ENCODE measurements around the gene PPP3R1. TPM values are rescaled to one million over a fixed set of nuclear protein-coding genes. Genes with fewer than 3 reads are reported as not detected.

PPP3R1 gene, protein sequence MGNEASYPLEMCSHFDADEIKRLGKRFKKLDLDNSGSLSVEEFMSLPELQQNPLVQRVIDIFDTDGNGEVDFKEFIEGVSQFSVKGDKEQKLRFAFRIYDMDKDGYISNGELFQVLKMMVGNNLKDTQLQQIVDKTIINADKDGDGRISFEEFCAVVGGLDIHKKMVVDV
- 45.0 TPM for polyA plus RNA-seq (2013, experiment 1 of 2)
- polyA plus RNA-seq (2013, experiment 2 of 2), result 51.2 TPM

DNA sequence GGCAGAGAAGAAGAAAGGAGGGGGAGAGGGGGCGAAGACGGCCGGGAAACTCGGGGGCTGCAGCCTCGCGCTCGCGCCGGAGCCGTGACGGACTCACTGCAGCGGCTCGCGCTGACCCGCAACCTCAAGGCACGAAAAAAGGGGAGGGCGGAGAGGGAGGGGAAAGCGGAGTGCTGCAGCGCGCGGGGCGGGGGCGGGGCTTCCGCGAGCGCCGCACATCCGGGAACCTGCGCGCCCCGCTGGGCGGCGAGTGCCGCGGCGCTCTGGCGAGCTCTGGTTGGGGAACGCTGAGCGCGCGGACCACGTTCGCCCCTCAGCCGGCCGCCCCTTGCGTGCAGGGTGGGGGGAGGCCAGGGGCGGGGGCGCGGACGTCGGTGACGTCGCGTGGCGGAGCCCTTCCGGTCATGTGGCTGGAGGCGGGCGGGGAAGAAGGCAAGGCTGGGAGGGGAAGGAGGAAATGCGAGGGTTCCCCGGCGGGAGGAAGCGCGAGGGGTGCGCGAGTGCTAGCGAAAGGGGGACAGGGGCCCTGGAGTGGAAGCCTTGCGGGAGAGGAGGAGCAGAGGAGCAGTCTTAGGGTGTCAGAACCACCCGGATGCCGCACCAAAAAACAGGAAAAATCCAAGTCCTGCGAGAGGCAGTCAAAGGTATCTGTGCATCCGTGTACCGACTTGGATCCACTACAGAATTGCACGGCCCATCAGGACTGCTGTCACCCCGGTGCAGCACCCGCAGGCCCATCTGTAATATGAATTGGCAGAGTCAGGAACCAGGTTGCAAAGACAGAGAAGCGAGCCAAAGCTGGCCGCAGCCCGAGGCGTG is at the start of gene PPP3R1:
Gene PPP3R1 (minus strand): TSS at position 133 of the 819 bp plus-strand sequence. CDS start 405 bp downstream, outside the sequence.
- peak within 1 kb of the TSS; percentile 90 for H3K27ac ChIP-seq (ENCODE audit: low read depth, low read length, severe bottlenecking)
- no peaks in the 10 kb centered on the region for H3K9me3 ChIP-seq (ENCODE audit: control insufficient read depth, low read length)
- WGBS, 2 experiments (ENCODE audit: insufficient coverage in 2 of 2), result 0 to 1% methylated on average over 42 to 43 of the region's 79 CpGs
- H3K4me1 ChIP-seq (ENCODE audit: control insufficient read depth, insufficient read depth, low read length, poor library complexity, severe bottlenecking), result peaks cover 6% of the 10 kb centered on the region
- peaks cover 7% of the 10 kb centered on the region for H3K36me3 ChIP-seq (ENCODE audit: control insufficient read depth, insufficient read depth, low read length)
- H3K4me3 ChIP-seq (ENCODE audit: extremely low read depth, insufficient read depth, low read length, poor library complexity, severe bottlenecking), result peak within 1 kb of the TSS; percentile 89

- Histone ChIP-seq H3K9me3 (ENCODE audit: control insufficient read depth, low read length) (no peaks in the 10 kb centered on the region), H3K27ac (ENCODE audit: low read depth, low read length, severe bottlenecking) (no peak overlapping the region), H3K36me3 (ENCODE audit: control insufficient read depth, insufficient read depth, low read length) (no peaks in the 10 kb centered on the region), H3K4me1 (ENCODE audit: control insufficient read depth, insufficient read depth, low read length, poor library complexity, severe bottlenecking) (no peaks in the 10 kb centered on the region), H3K4me3 (ENCODE audit: extremely low read depth, insufficient read depth, low read length, poor library complexity, severe bottlenecking) (no peak overlapping the region)
These were observed 43.2 kb upstream of the PPP3R1 start for GRCh38 chr2:68295516-68295915.

GRCh38 chr2:68294913-68295312 is 42.6 kb upstream of the PPP3R1 start:
- Histone ChIP-seq H3K27ac (ENCODE audit: low read depth, low read length, severe bottlenecking) (no peak overlapping the region), H3K36me3 (ENCODE audit: control insufficient read depth, insufficient read depth, low read length) (no peaks in the 10 kb centered on the region), H3K4me1 (ENCODE audit: control insufficient read depth, insufficient read depth, low read length, poor library complexity, severe bottlenecking) (no peaks in the 10 kb centered on the region), H3K9me3 (ENCODE audit: control insufficient read depth, low read length) (no peaks in the 10 kb centered on the region), H3K4me3 (ENCODE audit: extremely low read depth, insufficient read depth, low read length, poor library complexity, severe bottlenecking) (no peak overlapping the region)
- whole genome bisulfite sequencing, 2 experiments (ENCODE audit: insufficient coverage in 2 of 2), result no CpG with 5 or more reads among the region's 2 CpGs

- Histone ChIP-seq H3K4me3 (ENCODE audit: extremely low read depth, insufficient read depth, low read length, poor library complexity, severe bottlenecking) (no peak overlapping the region), H3K4me1 (ENCODE audit: control insufficient read depth, insufficient read depth, low read length, poor library complexity, severe bottlenecking) (no peaks in the 10 kb centered on the region), H3K9me3 (ENCODE audit: control insufficient read depth, low read length) (no peaks in the 10 kb centered on the region), H3K36me3 (ENCODE audit: control insufficient read depth, insufficient read depth, low read length) (no peaks in the 10 kb centered on the region), H3K27ac (ENCODE audit: low read depth, low read length, severe bottlenecking) (no peak overlapping the region)
- no CpG with 5 or more reads among the region's 3 CpGs for WGBS, 2 experiments (ENCODE audit: insufficient coverage in 2 of 2)
These were observed 41.9 kb upstream of the PPP3R1 start for GRCh38 chr2:68294187-68294586.

GRCh38 chr2:68293755-68294154 is 41.4 kb upstream of the PPP3R1 start:
- no peak overlapping the region for H3K27ac ChIP-seq (ENCODE audit: low read depth, low read length, severe bottlenecking)
- no peaks in the 10 kb centered on the region for H3K9me3 ChIP-seq (ENCODE audit: control insufficient read depth, low read length)
- no peak overlapping the region for H3K4me3 ChIP-seq (ENCODE audit: extremely low read depth, insufficient read depth, low read length, poor library complexity, severe bottlenecking)
- H3K36me3 ChIP-seq (ENCODE audit: control insufficient read depth, insufficient read depth, low read length), result no peaks in the 10 kb centered on the region
- WGBS, 2 experiments (ENCODE audit: insufficient coverage in 2 of 2), result 89 to 93% methylated on average over 5 to 6 of the region's 6 CpGs
- H3K4me1 ChIP-seq (ENCODE audit: control insufficient read depth, insufficient read depth, low read length, poor library complexity, severe bottlenecking), result no peaks in the 10 kb centered on the region

DNA sequence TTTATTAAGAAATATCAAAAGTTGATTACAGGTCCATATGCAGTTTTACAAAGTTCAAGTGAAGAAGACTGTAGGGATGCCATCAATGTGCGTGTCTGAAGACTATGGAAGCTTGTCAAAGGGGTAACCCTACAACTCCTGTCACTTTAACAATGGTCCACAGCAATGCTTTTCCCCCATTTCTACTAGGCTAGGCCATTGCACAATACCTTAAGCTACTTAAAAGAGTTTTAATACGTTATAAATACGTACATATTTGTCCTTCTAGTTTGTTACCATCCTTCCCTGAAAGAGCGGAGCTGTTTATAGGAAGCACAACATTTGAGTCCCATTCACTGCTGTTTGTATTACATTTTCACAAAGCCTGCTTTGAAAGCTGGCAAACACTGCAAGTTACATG is 40.7 kb upstream of the PPP3R1 start:
- Histone ChIP-seq H3K27ac (ENCODE audit: low read depth, low read length, severe bottlenecking) (no peak overlapping the region), H3K4me1 (ENCODE audit: control insufficient read depth, insufficient read depth, low read length, poor library complexity, severe bottlenecking) (no peaks in the 10 kb centered on the region), H3K4me3 (ENCODE audit: extremely low read depth, insufficient read depth, low read length, poor library complexity, severe bottlenecking) (no peak overlapping the region), H3K36me3 (ENCODE audit: control insufficient read depth, insufficient read depth, low read length) (no peaks in the 10 kb centered on the region), H3K9me3 (ENCODE audit: control insufficient read depth, low read length) (no peaks in the 10 kb centered on the region)
- 80 to 93% methylated on average over 3 to 4 of the region's 4 CpGs for WGBS, 2 experiments (ENCODE audit: insufficient coverage in 2 of 2)

- H3K36me3 ChIP-seq (ENCODE audit: control insufficient read depth, insufficient read depth, low read length), result no peaks in the 10 kb centered on the region
- no peaks in the 10 kb centered on the region for H3K4me1 ChIP-seq (ENCODE audit: control insufficient read depth, insufficient read depth, low read length, poor library complexity, severe bottlenecking)
- no peaks in the 10 kb centered on the region for H3K9me3 ChIP-seq (ENCODE audit: control insufficient read depth, low read length)
- no peak overlapping the region for H3K4me3 ChIP-seq (ENCODE audit: extremely low read depth, insufficient read depth, low read length, poor library complexity, severe bottlenecking)
- no CpG with 5 or more reads among the region's 3 CpGs for WGBS, 2 experiments (ENCODE audit: insufficient coverage in 2 of 2)
- no peak overlapping the region for H3K27ac ChIP-seq (ENCODE audit: low read depth, low read length, severe bottlenecking)
These were observed 39.9 kb upstream of the PPP3R1 start for GRCh38 chr2:68292108-68292710.

GRCh38 chr2:68291314-68291713 is 39.0 kb upstream of the PPP3R1 start:
- 68% methylated on average over 3 of the region's 6 CpGs; no CpG with 5 or more reads in 1 of the 2 experiments for WGBS, 2 experiments (ENCODE audit: insufficient coverage in 2 of 2)
- H3K36me3 ChIP-seq (ENCODE audit: control insufficient read depth, insufficient read depth, low read length), result no peaks in the 10 kb centered on the region
- no peak overlapping the region for H3K27ac ChIP-seq (ENCODE audit: low read depth, low read length, severe bottlenecking)
- H3K4me1 ChIP-seq (ENCODE audit: control insufficient read depth, insufficient read depth, low read length, poor library complexity, severe bottlenecking), result no peaks in the 10 kb centered on the region
- no peaks in the 10 kb centered on the region for H3K9me3 ChIP-seq (ENCODE audit: control insufficient read depth, low read length)
- H3K4me3 ChIP-seq (ENCODE audit: extremely low read depth, insufficient read depth, low read length, poor library complexity, severe bottlenecking), result no peak overlapping the region

DNA sequence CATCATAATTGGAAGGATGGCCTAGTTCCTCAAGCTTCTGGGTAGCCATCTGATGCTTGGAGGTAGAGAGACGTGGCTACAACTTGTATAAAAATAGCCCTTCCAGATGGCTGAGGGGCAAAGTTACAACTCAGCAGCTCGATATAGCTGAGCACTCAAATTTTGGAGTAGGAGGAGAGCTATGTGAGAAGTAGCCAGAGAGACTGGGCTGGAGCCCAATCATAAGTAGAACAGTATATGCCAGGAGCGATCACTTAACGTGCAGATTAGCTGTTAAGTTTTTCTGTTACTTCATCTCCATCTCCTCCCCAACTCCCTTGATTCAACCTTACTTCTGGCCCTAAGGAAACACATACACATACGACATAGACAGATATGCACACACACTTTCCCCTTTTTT is 38.6 kb upstream of the PPP3R1 start:
- WGBS, 2 experiments (ENCODE audit: insufficient coverage in 2 of 2), result 68 to 74% methylated on average over 4 of the region's 5 CpGs
- no peaks in the 10 kb centered on the region for H3K4me1 ChIP-seq (ENCODE audit: control insufficient read depth, insufficient read depth, low read length, poor library complexity, severe bottlenecking)
- no peaks in the 10 kb centered on the region for H3K36me3 ChIP-seq (ENCODE audit: control insufficient read depth, insufficient read depth, low read length)
- no peak overlapping the region for H3K27ac ChIP-seq (ENCODE audit: low read depth, low read length, severe bottlenecking)
- H3K9me3 ChIP-seq (ENCODE audit: control insufficient read depth, low read length), result no peaks in the 10 kb centered on the region
- H3K4me3 ChIP-seq (ENCODE audit: extremely low read depth, insufficient read depth, low read length, poor library complexity, severe bottlenecking), result no peak overlapping the region

GRCh38 chr2:68287580-68288441 is 35.5 kb upstream of the PPP3R1 start:
- WGBS, 2 experiments (ENCODE audit: insufficient coverage in 2 of 2), result 88 to 89% methylated on average over 7 of the region's 10 CpGs
- Histone ChIP-seq H3K4me1 (ENCODE audit: control insufficient read depth, insufficient read depth, low read length, poor library complexity, severe bottlenecking) (no peaks in the 10 kb centered on the region), H3K4me3 (ENCODE audit: extremely low read depth, insufficient read depth, low read length, poor library complexity, severe bottlenecking) (no peak overlapping the region), H3K9me3 (ENCODE audit: control insufficient read depth, low read length) (no peaks in the 10 kb centered on the region), H3K36me3 (ENCODE audit: control insufficient read depth, insufficient read depth, low read length) (no peaks in the 10 kb centered on the region), H3K27ac (ENCODE audit: low read depth, low read length, severe bottlenecking) (no peak overlapping the region)

Measured in mesodermal cell (in vitro differentiated cells).